ENCODE results near the gene FAM83C.

Gene FAM83C

GRCh38 chr20:35328689-35329088 lies 36.5 kb upstream of the FAM83C start:
- Histone ChIP-seq H3K27me3 (ENCODE audit: control insufficient read depth in 2 of 2, insufficient read depth in 2 of 2, low read length in 2 of 2) (no peaks in the 10 kb centered on the region), H3K27ac (ENCODE audit: low read depth in 2 of 2, low read length in 2 of 2) (no peak overlapping the region), H3K36me3 (ENCODE audit: control insufficient read depth in 2 of 2, insufficient read depth in 2 of 2, low read length in 2 of 2) (no peaks in the 10 kb centered on the region), H3K9ac (ENCODE audit: low read depth in 1 of 2, low read length in 2 of 2) (no peak overlapping the region), H3K4me3 (ENCODE audit: low read length in 2 of 2) (no peak overlapping the region), H3K9me3 (ENCODE audit: control insufficient read depth in 2 of 2, low read length in 2 of 2) (no peaks in the 10 kb centered on the region), H3K4me1 (ENCODE audit: control insufficient read depth in 2 of 2, insufficient read depth in 2 of 2, low read length in 2 of 2) (peaks cover 25 to 29% of the 10 kb centered on the region in 2 donors)

- Histone ChIP-seq H3K27ac (ENCODE audit: low read depth in 2 of 2, low read length in 2 of 2) (peak overlapping the region; percentile 63 to 80), H3K4me3 (ENCODE audit: low read length in 2 of 2) (no peak overlapping the region), H3K4me1 (ENCODE audit: control insufficient read depth in 2 of 2, insufficient read depth in 2 of 2, low read length in 2 of 2) (peaks cover 25 to 29% of the 10 kb centered on the region in 2 donors), H3K36me3 (ENCODE audit: control insufficient read depth in 2 of 2, insufficient read depth in 2 of 2, low read length in 2 of 2) (no peaks in the 10 kb centered on the region), H3K27me3 (ENCODE audit: control insufficient read depth in 2 of 2, insufficient read depth in 2 of 2, low read length in 2 of 2) (no peaks in the 10 kb centered on the region), H3K9ac (ENCODE audit: low read depth in 1 of 2, low read length in 2 of 2) (no peak overlapping the region), H3K9me3 (ENCODE audit: control insufficient read depth in 2 of 2, low read length in 2 of 2) (no peaks in the 10 kb centered on the region)
These were observed 36.0 kb upstream of the FAM83C start for GRCh38 chr20:35328095-35328685.

GRCh38 chr20:35327074-35327976 lies 35.1 kb upstream of the FAM83C start:
- Histone ChIP-seq H3K4me3 (ENCODE audit: low read length in 2 of 2) (no peak overlapping the region), H3K9me3 (ENCODE audit: control insufficient read depth in 2 of 2, low read length in 2 of 2) (no peaks in the 10 kb centered on the region), H3K27ac (ENCODE audit: low read depth in 2 of 2, low read length in 2 of 2) (peak overlapping the region; percentile 73 to 80), H3K27me3 (ENCODE audit: control insufficient read depth in 2 of 2, insufficient read depth in 2 of 2, low read length in 2 of 2) (no peaks in the 10 kb centered on the region), H3K9ac (ENCODE audit: low read depth in 1 of 2, low read length in 2 of 2) (no peak overlapping the region), H3K4me1 (ENCODE audit: control insufficient read depth in 2 of 2, insufficient read depth in 2 of 2, low read length in 2 of 2) (peaks cover 25 to 29% of the 10 kb centered on the region in 2 donors), H3K36me3 (ENCODE audit: control insufficient read depth in 2 of 2, insufficient read depth in 2 of 2, low read length in 2 of 2) (no peaks in the 10 kb centered on the region)

- no peaks in the 10 kb centered on the region for H3K27me3 ChIP-seq (ENCODE audit: control insufficient read depth in 2 of 2, insufficient read depth in 2 of 2, low read length in 2 of 2)
- H3K9ac ChIP-seq (ENCODE audit: low read depth in 1 of 2, low read length in 2 of 2): no peak overlapping the region
- no peaks in the 10 kb centered on the region for H3K36me3 ChIP-seq (ENCODE audit: control insufficient read depth in 2 of 2, insufficient read depth in 2 of 2, low read length in 2 of 2)
- H3K27ac ChIP-seq (ENCODE audit: low read depth in 2 of 2, low read length in 2 of 2): peak overlapping the region; percentile 49 to 73
- no peaks in the 10 kb centered on the region for H3K9me3 ChIP-seq (ENCODE audit: control insufficient read depth in 2 of 2, low read length in 2 of 2)
- no peak overlapping the region for H3K4me3 ChIP-seq (ENCODE audit: low read length in 2 of 2)
- peaks cover 25 to 29% of the 10 kb centered on the region in 2 donors for H3K4me1 ChIP-seq (ENCODE audit: control insufficient read depth in 2 of 2, insufficient read depth in 2 of 2, low read length in 2 of 2)
These were observed 34.5 kb upstream of the FAM83C start for GRCh38 chr20:35326740-35327073.

GRCh38 chr20:35326021-35326739 lies 34.0 kb upstream of the FAM83C start:
- H3K4me3 ChIP-seq (ENCODE audit: low read length in 2 of 2): no peak overlapping the region
- no peaks in the 10 kb centered on the region for H3K9me3 ChIP-seq (ENCODE audit: control insufficient read depth in 2 of 2, low read length in 2 of 2)
- H3K27ac ChIP-seq (ENCODE audit: low read depth in 2 of 2, low read length in 2 of 2): peak overlapping the region; percentile 49 to 73
- H3K27me3 ChIP-seq (ENCODE audit: control insufficient read depth in 2 of 2, insufficient read depth in 2 of 2, low read length in 2 of 2): no peaks in the 10 kb centered on the region
- H3K36me3 ChIP-seq (ENCODE audit: control insufficient read depth in 2 of 2, insufficient read depth in 2 of 2, low read length in 2 of 2): no peaks in the 10 kb centered on the region
- peaks cover 25 to 29% of the 10 kb centered on the region in 2 donors for H3K4me1 ChIP-seq (ENCODE audit: control insufficient read depth in 2 of 2, insufficient read depth in 2 of 2, low read length in 2 of 2)
- no peak overlapping the region for H3K9ac ChIP-seq (ENCODE audit: low read depth in 1 of 2, low read length in 2 of 2)

GRCh38 chr20:35325401-35325800 lies 33.2 kb upstream of the FAM83C start:
- Histone ChIP-seq H3K27ac (ENCODE audit: low read depth in 2 of 2, low read length in 2 of 2) (peak overlapping the region; percentile 49 to 73), H3K4me1 (ENCODE audit: control insufficient read depth in 2 of 2, insufficient read depth in 2 of 2, low read length in 2 of 2) (peaks cover 25 to 29% of the 10 kb centered on the region in 2 donors), H3K36me3 (ENCODE audit: control insufficient read depth in 2 of 2, insufficient read depth in 2 of 2, low read length in 2 of 2) (no peaks in the 10 kb centered on the region), H3K27me3 (ENCODE audit: control insufficient read depth in 2 of 2, insufficient read depth in 2 of 2, low read length in 2 of 2) (no peaks in the 10 kb centered on the region), H3K4me3 (ENCODE audit: low read length in 2 of 2) (no peak overlapping the region), H3K9ac (ENCODE audit: low read depth in 1 of 2, low read length in 2 of 2) (no peak overlapping the region), H3K9me3 (ENCODE audit: control insufficient read depth in 2 of 2, low read length in 2 of 2) (no peaks in the 10 kb centered on the region)

- Histone ChIP-seq H3K4me3 (ENCODE audit: low read length in 2 of 2) (no peak overlapping the region), H3K27ac (ENCODE audit: low read depth in 2 of 2, low read length in 2 of 2) (no peak overlapping the region), H3K9ac (ENCODE audit: low read depth in 1 of 2, low read length in 2 of 2) (no peak overlapping the region), H3K27me3 (ENCODE audit: control insufficient read depth in 2 of 2, insufficient read depth in 2 of 2, low read length in 2 of 2) (no peaks in the 10 kb centered on the region), H3K9me3 (ENCODE audit: control insufficient read depth in 2 of 2, low read length in 2 of 2) (no peaks in the 10 kb centered on the region), H3K36me3 (ENCODE audit: control insufficient read depth in 2 of 2, insufficient read depth in 2 of 2, low read length in 2 of 2) (peaks cover 0 to 5% of the 10 kb centered on the region in 2 donors), H3K4me1 (ENCODE audit: control insufficient read depth in 2 of 2, insufficient read depth in 2 of 2, low read length in 2 of 2) (peaks cover 7 to 28% of the 10 kb centered on the region in 2 donors)
These were observed 28.3 kb upstream of the FAM83C start for GRCh38 chr20:35320396-35321126.

- Histone ChIP-seq H3K9me3 (ENCODE audit: control insufficient read depth in 2 of 2, low read length in 2 of 2) (no peaks in the 10 kb centered on the region), H3K9ac (ENCODE audit: low read depth in 1 of 2, low read length in 2 of 2) (no peak overlapping the region), H3K36me3 (ENCODE audit: control insufficient read depth in 2 of 2, insufficient read depth in 2 of 2, low read length in 2 of 2) (peaks cover 0 to 5% of the 10 kb centered on the region in 2 donors), H3K27me3 (ENCODE audit: control insufficient read depth in 2 of 2, insufficient read depth in 2 of 2, low read length in 2 of 2) (no peaks in the 10 kb centered on the region), H3K27ac (ENCODE audit: low read depth in 2 of 2, low read length in 2 of 2) (peak overlapping the region in 1 of 2 donors; percentile 88), H3K4me3 (ENCODE audit: low read length in 2 of 2) (no peak overlapping the region), H3K4me1 (ENCODE audit: control insufficient read depth in 2 of 2, insufficient read depth in 2 of 2, low read length in 2 of 2) (peaks cover 7 to 26% of the 10 kb centered on the region in 2 donors)
These were observed 27.6 kb upstream of the FAM83C start for GRCh38 chr20:35319871-35320197.

- Histone ChIP-seq H3K27ac (ENCODE audit: low read depth in 2 of 2, low read length in 2 of 2) (peak overlapping the region; percentile 80 to 88), H3K9me3 (ENCODE audit: control insufficient read depth in 2 of 2, low read length in 2 of 2) (no peaks in the 10 kb centered on the region), H3K36me3 (ENCODE audit: control insufficient read depth in 2 of 2, insufficient read depth in 2 of 2, low read length in 2 of 2) (peaks cover 0 to 5% of the 10 kb centered on the region in 2 donors), H3K27me3 (ENCODE audit: control insufficient read depth in 2 of 2, insufficient read depth in 2 of 2, low read length in 2 of 2) (no peaks in the 10 kb centered on the region), H3K4me1 (ENCODE audit: control insufficient read depth in 2 of 2, insufficient read depth in 2 of 2, low read length in 2 of 2) (peaks cover 7 to 26% of the 10 kb centered on the region in 2 donors), H3K4me3 (ENCODE audit: low read length in 2 of 2) (no peak overlapping the region), H3K9ac (ENCODE audit: low read depth in 1 of 2, low read length in 2 of 2) (peak overlapping the region in 1 of 2 donors; percentile 56)
These were observed 27.1 kb upstream of the FAM83C start for GRCh38 chr20:35319192-35319870.
